A673 (cell line): ENCODE data around the gene LRRC27.

Experiments
- CTCF ChIP-seq: fragments of 300-800, 200-600 bp; sonication (generic); conservative IDR thresholded peaks from 2 replicates; pipeline ENCODE4 v1.5.1; 2017; ENCODE audit warnings: low read depth, mild to moderate bottlenecking, antibody characterized with exemption, low read length, moderate library complexity, mixed read lengths
- EZH2 ChIP-seq: fragments of 200-600 bp; sonication (generic); IDR thresholded peaks from 2 replicates; pipeline ENCODE4 v1.6.1; 2017; ENCODE audit warnings: borderline replicate concordance, low read depth, mild to moderate bottlenecking, mixed read lengths, antibody characterized with exemption, low read length; ENCODE audit not compliant: poor library complexity, severe bottlenecking

- TF ChIP-seq EZH2 = no peak
- no peak for TF ChIP-seq CTCF
Measured at GRCh38 chr10:132393695-132394181, 61.7 kb downstream of the LRRC27 start.
